ENCODE measurements around the gene CYP2F1.
A peak's percentile ranks its signal among the peaks of the same experiment; 100 is the strongest.
"Not testable (repeated sequence)": the region's sequence is repeated elsewhere in the genome, so short reads cannot be mapped to it uniquely, and the experiment has no call there.

CYP2F1 gene, protein sequence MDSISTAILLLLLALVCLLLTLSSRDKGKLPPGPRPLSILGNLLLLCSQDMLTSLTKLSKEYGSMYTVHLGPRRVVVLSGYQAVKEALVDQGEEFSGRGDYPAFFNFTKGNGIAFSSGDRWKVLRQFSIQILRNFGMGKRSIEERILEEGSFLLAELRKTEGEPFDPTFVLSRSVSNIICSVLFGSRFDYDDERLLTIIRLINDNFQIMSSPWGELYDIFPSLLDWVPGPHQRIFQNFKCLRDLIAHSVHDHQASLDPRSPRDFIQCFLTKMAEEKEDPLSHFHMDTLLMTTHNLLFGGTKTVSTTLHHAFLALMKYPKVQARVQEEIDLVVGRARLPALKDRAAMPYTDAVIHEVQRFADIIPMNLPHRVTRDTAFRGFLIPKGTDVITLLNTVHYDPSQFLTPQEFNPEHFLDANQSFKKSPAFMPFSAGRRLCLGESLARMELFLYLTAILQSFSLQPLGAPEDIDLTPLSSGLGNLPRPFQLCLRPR

DNA sequence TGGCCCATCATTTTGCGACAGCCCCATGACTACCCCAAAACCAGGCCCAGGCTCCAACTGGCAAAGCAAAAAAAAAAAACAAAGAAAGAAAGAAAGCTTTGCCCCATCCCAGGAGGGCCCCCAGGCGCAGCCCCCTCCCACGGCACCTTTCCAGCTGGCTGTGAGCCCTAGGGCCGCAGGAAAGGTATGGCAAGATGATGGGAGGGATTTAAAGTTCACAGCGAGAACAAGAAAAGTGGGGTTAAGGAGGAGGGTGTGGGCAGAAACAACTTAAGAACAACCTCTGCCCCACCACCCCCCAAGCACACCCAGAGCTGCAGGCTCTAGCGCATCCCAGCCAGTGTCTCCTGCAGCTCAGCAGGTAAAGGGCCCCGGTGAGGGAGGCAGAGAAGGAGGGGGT lies at the start of gene CYP2F1:
CYP2F1 (plus strand) TSS at position 301 of the 400 bp plus-strand sequence. CDS start 1,757 bp downstream, outside the sequence.
- no peak for DNase-seq

DNA sequence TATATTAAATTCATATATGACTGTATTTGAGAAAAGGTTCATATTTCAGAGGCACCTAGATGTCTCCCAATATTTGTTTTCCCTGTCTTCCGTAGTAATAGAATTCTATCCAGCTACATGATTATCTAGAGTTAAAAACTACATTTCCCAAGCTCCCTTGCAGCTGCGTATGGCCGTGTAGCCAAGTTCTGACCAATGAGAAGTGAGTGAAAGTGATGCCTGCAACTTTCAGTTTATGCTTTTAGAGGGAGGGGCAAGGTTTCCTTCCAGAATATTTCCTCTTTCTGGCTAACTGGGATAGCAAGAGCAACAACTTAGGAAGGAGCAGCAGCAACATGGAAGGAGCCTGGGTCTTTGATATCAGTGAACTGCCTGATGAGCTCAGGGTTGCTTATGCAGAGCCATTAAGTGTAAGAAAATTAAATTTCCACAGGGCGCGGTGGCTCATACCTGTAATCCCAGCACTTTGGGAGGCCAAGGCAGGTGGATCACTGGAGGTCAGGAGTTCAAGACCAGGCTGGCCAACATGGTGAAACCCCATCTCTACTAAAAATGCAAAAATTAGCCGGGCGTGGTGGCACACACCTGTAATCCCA lies 49.2 kb upstream of the CYP2F1 start:
- DNase-seq = peak; percentile 23

DNA sequence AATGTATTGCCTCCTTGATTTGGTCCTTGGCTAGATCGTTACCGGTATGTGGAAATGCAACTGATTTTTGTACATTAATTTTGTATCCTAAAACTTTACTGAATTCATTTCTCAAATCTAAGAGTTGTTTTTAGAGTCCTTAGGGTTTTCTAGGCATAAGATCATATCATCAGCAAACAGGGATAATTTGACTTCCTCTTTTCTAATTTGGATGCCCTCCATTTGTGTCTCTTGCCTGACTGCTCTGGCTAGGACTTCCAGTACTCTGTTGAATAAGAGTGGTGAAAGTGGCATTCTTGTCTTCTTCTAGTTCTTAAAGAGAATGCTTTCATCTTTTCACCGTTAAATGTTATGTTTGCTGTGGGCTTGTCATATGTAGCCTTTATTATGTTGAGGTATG lies 37.9 kb upstream of the CYP2F1 start:
- no peak for DNase-seq

DNA sequence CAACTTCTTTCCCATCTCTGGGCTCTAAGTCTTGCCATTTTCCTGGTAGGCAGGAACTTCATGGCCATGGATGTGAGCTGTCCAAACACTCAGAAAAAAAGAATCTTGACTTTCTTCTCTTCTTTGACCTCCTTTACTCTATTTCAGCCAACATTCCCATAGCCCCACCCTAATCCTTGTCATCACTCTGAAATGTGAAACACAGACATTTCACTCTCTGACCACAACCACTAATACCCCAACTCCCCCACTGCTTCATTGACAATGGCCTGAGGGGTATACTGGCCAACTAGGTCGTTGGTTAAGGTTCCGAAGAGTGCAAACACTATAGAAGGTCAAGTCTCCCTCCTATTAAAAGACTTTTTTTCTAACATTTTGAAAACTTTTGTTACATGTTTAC lies 30.7 kb upstream of the CYP2F1 start:
- DNase-seq = no peak

DNA sequence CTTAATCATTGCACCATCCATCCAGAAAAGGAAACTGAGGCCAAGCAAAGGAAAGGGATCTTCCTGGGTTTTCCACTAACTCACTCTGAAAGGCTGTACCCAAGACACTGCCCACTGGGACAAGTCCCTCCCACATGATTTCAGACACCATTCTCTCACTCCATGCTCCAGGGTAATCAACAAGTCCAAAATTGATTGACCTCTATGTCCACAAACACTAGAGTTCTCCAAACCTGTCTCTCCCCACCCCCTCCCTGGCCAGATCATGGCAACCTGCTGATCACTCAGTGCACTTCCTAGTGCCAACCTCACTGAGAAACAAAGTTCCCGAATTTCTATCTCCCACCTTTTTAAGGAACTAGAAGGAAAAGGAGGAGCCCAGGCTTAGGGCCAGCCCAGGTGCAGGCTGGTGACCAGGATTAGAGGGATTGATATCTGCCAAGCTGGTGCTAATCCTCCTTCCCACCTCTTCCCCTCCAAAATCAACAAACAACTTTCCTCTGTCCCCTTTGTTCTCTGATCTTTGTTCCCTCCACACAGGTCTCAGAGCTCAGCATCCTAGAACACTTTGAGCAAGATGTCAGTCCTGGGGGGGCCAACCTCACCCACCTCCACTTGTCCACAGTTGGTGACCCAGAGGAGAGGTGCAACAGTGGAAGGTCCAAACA lies 28.4 kb upstream of the CYP2F1 start:
- DNase-seq = no peak

DNA sequence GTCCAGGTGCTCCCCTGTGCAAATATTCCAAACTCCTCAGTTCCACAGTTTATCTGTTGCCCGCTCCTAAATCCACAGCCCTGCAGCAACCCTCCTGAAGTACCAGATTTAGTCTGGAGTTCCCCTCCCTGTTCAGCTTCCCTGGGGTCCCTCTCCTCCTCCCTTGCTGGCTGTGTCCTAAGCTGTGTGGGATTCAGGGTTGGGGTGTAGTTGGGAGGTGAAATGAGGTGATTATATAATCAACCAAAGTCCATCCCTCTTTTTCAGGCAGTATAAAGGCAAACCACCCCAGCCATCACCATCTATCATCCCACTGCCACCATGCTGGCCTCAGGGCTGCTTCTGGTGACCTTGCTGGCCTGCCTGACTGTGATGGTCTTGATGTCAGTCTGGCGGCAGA lies 26.1 kb upstream of the CYP2F1 start, which contains the start of gene CYP2A13:
CYP2A13 (plus strand) TSS at position 301 of the 400 bp plus-strand sequence; CDS start at position 322, 21 bp downstream.
- no peak for DNase-seq

DNA sequence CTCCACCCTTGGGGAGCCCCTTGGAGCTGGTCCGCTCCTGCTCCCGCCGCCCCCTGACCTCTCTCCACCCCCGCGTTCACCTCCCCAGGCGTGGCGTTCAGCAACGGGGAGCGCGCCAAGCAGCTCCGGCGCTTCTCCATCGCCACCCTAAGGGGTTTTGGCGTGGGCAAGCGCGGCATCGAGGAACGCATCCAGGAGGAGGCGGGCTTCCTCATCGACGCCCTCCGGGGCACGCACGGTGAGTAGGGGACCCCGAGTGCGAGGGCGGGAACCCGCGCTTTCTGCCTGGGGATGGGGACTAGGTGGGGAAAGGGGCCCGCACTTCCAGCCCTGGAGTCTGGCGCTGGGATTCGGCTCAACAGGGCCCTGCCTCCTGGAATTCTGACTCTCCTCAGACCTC lies 24.3 kb upstream of the CYP2F1 start:
- DNase-seq = no peak

DNA sequence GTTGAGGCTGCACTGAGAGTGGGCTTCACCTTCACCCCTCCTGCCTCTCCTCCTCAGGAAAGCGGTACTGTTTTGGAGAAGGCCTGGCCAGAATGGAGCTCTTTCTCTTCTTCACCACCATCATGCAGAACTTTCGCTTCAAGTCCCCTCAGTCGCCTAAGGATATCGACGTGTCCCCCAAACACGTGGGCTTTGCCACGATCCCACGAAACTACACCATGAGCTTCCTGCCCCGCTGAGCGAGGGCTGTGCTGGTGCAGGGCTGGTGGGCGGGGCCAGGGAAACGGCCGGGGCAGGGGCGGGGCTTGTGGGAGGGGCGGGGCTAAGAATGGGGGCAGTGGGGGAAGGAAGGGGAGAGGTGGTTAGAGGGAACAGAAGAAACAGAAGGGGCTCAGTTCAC lies 18.5 kb upstream of the CYP2F1 start:
- no peak for DNase-seq

DNA sequence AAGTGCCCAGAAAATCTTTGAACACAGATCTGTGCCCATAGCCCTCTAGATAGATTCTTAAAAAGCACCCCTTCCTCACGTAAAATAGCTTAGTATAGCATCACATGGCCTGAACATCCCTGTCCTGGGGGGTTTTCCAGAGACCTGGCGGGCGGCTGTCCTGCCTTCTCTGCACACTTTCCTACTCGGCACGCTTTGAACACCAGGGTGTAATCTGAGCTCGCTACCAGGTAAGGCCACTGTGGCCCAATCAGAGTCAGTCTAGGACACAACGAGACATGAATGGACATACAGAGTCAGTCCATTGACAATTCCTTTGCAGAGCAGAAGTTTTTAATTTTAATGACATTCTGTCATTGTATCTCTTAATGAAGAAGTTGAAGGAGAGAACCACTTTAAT lies 17.9 kb upstream of the CYP2F1 start:
- no peak for DNase-seq

DNA sequence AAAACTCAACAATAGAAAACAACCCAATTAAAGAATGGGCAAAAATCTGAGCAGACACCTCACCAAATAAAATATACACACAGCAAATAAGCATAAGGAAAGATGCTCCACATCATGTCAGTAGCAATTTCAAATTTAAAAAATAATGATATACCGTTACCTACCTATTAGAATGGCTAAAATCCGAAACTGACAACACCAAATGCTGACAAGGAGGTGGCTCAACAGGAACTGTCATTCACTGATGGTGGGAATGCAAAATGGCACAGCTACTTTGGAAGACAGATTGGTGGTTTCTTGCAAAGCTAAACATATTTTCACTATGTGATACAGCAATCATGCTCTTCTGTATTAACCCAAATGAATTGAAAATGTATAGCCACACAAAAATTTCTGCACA lies 16.9 kb upstream of the CYP2F1 start:
- no peak for DNase-seq

DNA sequence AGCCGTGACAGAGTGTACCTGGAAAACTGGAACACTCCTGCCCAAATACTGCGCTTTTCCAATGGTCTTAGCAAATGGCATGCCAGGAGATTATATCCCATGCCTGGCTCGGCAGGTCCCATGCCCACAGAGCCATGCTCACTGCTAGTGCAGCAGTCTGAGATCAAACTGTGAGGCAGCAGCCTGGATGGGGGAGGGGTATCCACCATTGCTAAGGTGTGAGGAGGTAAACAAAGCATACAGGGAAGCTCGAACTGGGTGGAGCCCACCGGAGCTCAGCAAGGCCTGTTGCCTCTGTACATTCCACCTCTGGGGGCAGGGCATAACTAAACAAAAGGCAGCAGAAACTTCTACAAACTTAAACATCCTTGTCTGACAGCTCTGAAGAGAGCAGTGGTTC lies 15.5 kb upstream of the CYP2F1 start:
- DNase-seq = no peak

DNA sequence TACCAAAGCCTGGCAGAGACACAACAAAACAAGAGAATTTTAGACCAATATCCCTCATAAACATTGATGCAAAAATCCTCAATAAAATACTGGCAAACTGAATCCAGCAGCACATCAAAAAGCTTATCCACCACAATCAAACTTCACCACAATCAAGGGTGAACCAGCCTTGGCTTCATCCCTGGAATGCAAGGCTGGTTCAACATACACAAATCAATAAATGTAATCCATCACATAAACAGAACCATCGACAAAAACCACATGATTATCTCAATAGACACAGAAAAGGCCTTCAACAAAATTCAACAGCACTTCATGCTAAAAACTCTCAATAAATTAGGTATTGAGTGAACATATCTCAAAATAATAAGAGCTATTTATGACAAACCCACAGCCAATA lies 12.0 kb upstream of the CYP2F1 start:
- DNase-seq = not testable (repeated sequence)

DNA sequence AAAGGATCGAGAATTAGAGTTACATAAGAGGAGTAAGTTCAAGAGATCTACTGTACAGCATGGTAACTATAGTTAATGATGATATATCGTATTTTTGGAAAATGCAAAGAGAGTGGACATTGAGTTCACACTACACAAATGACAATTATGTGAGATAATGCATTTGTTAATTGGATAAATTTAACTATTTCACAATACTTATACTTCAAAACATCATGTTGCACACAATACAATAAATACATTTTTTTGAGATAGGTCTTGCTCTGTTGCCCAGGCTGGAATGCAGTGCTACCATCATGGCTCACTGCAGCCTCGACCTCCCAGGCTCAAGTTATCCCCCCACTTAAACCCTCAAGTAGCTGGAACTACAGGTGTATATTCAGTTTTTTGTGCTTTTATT lies 8.1 kb upstream of the CYP2F1 start:
- no peak for DNase-seq

DNA sequence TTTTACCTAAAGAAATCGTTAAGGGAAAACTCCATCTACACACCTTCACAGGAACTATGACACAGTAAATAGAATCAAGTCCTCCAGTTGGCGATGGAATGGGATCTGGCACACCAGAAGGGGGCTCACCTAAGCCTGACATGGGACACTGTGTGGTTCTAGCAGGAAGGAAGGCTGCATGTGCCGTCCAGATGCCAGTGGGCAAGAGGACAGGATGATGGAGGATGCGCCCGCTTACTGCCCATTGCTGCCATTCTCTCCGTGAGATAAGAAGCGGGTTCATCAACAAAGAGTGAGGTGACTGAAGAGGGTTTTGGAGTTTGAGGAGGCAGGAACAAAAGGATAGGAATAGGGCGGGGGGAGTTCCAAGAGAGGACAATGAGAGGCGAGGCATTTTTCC lies 2.9 kb upstream of the CYP2F1 start:
- DNase-seq = no peak

DNA sequence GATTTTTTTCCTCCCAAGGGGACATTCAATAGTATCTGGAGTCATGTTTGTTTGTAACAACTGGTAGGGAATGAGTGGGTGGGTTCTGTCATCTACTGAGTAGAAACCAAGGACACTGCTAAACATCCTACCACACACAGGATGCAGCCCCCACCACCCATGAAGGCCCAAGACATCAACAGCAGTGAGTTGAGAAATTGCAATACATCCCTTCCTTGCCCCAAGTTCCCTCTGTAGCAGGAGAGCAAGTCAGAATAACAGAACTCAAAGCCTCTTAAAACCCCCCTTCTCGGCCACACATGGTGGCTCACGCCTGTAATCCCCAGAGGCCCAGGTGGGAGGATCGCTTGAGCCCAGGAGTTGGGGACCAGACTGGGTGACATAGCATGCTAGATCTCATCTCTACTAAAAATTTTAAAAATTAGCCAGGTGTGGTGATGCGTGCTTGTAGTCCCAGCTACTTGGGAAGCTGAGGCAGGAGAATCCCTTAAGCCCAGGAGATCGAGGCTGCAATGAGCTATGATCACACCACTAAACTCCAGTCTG lies 2.4 kb upstream of the CYP2F1 start:
- DNase-seq = no peak

DNA sequence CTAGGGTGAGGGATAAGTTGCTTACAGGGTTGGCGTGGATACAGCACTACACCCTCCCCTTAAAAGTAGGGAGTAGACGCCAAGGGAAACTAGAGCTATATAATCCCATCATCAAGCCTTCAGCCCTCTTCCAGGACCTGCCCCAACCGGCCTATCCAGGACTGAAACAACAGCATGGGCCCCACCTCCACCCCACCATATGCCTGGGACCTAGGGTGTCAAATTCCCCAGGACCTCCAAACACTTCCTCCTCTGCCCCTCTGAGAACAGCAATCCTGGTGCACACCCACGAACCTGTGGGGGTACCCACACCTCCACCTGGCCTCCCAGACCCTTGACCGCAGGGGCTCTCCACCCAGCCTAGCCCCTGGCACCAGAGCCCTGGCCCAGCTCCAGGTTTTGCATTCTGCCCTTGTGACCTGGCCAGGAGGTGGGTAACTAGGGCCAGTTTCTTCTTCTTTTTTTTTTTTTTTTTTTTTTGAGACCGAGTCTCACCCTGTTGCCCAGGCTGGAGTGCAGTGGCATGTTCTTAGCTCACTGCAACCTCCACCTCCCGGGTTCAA lies 1.4 kb upstream of the CYP2F1 start:
- no peak for DNase-seq

DNA sequence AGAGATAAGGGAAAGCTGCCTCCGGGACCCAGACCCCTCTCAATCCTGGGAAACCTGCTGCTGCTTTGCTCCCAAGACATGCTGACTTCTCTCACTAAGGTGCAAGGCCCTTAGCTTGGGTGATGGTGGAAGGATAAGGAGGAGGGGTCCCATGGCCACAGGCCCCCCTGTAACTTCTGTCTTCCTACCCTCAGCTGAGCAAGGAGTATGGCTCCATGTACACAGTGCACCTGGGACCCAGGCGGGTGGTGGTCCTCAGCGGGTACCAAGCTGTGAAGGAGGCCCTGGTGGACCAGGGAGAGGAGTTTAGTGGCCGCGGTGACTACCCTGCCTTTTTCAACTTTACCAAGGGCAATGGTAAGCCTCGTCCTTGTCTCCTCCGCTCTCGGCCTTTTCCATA lies 2.0 kb downstream of the CYP2F1 start:
- DNase-seq = no peak

DNA sequence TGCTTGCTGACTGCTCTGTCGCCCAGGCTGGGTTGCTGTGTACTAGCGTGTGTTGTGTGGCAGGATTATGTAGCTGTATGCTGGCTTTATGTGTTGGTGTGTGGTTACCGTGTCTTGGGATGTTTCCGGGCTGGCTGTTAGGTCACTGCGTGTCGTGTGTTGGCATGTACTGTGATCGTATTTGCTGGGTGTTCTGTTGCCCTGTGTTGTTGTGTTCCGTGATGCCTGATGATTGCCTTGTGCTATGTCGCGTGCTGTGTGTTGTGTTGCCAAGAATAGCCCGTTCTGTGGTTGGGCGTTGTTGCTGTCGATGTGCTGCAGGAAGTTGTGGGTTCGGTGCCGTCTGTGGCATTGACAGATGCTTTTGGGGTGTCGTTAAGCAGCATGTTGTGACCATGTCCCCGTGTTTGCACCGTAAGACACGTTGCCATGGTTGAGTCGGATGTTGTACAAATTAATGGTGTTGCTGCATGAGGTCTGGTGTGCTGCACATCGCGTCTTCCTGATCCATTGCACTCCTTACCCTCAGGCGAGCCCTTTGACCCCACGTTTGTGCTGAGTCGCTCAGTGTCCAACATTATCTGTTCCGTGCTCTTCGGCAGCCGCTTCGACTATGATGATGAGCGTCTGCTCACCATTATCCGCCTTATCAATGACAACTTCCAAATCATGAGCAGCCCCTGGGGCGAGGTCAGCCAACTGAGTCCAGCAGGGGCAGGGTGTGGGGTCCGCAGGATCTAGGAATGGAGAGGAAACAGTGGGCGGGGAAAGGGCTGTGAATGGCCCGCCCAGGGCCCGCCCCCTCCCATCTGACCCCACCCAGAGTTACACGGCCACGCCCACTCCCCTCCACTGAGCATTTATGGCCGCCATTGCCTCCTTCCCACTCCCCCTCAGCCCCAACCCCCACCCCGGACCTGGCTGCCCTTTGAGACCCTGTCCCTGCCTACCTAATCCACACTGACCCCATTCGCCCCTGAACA lies 7.0 kb downstream of the CYP2F1 start:
- DNase-seq = not testable (repeated sequence)

DNA sequence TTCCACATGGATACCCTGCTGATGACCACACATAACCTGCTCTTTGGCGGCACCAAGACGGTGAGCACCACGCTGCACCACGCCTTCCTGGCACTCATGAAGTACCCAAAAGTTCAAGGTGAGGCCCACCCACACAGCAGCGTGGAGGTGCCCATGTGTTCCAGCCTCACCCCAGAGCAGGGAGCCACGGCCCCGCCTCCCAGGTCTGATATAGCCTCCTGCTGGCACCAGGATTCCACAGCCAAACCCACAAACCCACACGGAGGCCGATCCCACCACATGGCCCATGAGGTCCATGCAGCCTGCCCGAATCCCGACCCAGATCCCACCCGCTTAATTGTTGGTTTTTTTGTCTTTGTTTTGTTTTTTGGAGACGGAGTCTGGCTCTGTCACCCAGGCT lies 8.6 kb downstream of the CYP2F1 start:
- not testable (repeated sequence) for DNase-seq

DNA sequence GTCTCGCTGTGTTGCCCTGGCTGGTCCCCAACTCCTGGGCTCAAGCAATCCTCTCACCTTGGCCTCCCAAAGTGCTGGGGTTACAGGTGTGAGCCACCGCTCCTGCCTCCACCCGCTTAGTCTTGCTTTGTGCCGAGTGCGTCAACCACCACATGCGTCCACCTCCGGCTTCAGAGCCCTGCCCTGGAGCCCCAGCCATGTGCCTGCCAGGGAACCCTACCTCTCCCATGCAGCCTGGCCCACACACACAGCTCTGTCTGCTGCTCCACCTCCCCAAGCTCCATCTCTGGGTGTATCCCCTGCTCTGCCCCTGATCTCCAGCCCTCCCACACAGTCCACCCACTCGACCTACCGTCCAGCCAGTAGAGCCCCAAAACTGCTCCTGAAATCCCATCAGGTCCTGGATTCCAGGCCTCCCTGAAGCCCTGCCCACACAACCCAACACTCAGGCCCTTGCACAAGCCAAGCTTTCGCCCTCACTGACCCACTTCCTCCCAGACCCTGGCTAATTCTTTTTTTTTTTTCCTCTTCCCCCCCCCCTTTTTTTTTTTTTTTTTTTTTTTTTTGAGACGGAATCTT lies 9.6 kb downstream of the CYP2F1 start:
- DNase-seq = peak; percentile 27

DNA sequence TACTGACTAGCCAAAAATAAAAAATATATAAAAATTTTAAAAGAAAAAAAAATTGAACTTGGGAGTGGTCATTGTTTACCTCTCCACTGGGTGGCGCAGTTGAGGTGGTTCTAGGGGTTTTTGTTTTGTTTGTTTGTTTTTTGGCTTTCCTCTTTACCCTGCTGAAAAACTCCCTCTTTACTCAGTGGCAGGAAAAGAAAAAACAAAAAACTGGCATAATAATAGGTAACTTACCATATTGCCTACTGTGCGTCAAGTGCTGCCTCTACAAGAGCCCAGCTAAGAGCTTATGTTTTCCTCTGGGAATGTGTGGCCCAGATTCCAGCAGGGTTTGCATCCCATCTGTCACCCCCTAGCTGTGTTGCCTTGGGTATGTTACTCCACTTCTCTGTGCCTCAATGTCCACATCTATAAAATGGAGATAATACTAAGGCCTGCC lies 12.6 kb downstream of the CYP2F1 start:
- DNase-seq = peak; percentile 13
